Panc1 (cell line): ENCODE data around the gene IL33. TPM values are rescaled to one million over a fixed set of nuclear protein-coding genes. Genes with fewer than 3 reads are reported as not detected.

Source experiments
- ATAC-seq: fragments of 200-7000 bp; cut with Tn5 transposase; 2 replicates; pipeline ENCODE4 v1.9.1; 2020; ENCODE audit warnings: mild to moderate bottlenecking, moderate library complexity
- BruUV-seq: library from RNA; stranded (reverse); fragments of 400-500 nt; replicated peaks from 2 replicates; lab custom pipeline; 2021; lab: Mats Ljungman, UMichigan
- CTCF ChIA-PET: fragments of 300-600 bp; sonication (Branson Sonifier 250); formaldehyde crosslinking; loops from one replicate; lab custom pipeline; 2022; ENCODE audit warnings: antibody characterized with exemption; lab: Charles Lee
- POLR2A ChIA-PET: fragments of 300-600 bp; sonication (Branson Sonifier 250); formaldehyde crosslinking; loops from one replicate; lab custom pipeline; 2022; ENCODE audit warnings: antibody characterized with exemption; lab: Charles Lee
- DNase-seq: peaks from one replicate; pipeline ENCODE4 v3.0.0-alpha.2; 2010; ENCODE audit warnings: low read depth, low spot score
- H3K27ac ChIP-seq: 2 replicates; pipeline ENCODE4 v1.5.1; 2011; ENCODE audit warnings: mild to moderate bottlenecking, low read length, inconsistent platforms
- H3K27me3 ChIP-seq: fragments of 200-500 bp; sonication (Bioruptor generic); 2 replicates; pipeline ENCODE4 v1.6.0; 2014; ENCODE audit warnings: low read length, inconsistent platforms; ENCODE audit not compliant: control insufficient read depth, insufficient read depth
- H3K36me3 ChIP-seq: fragments of 200-500 bp; sonication (Bioruptor generic); 2 replicates; pipeline ENCODE4 v1.5.1; 2014; ENCODE audit warnings: inconsistent platforms, mild to moderate bottlenecking, low read length, moderate library complexity; ENCODE audit not compliant: control insufficient read depth, insufficient read depth
- H3K4me1 ChIP-seq: 2 replicates; pipeline ENCODE4 v1.5.1; 2011; ENCODE audit warnings: inconsistent platforms, mild to moderate bottlenecking, low read length, moderate library complexity; ENCODE audit not compliant: control insufficient read depth, insufficient read depth
- H3K4me3 ChIP-seq, 2 experiments: 2 replicates each; pipeline ENCODE4 v1.5.1; 2011 to 2012; ENCODE audit warnings: low read depth in 2 of 2, low read length in 2 of 2, mild to moderate bottlenecking in 2 of 2, inconsistent platforms in 1 of 2, moderate library complexity in 1 of 2
- H3K9me3 ChIP-seq: fragments of 200-500 bp; sonication (Bioruptor generic); 2 replicates; pipeline ENCODE4 v1.5.1; 2014; ENCODE audit warnings: low read depth, mild to moderate bottlenecking, inconsistent platforms, low read length, moderate library complexity; ENCODE audit not compliant: control insufficient read depth, insufficient read depth
- CTCF ChIP-seq: fragments of 450-650 bp; IDR thresholded peaks from 2 replicates; pipeline ENCODE4 v1.5.1; 2017; ENCODE audit warnings: mild to moderate bottlenecking
- POLR2AphosphoS5 ChIP-seq: IDR thresholded peaks from 2 replicates; pipeline ENCODE4 v1.6.1; 2012; ENCODE audit warnings: mild to moderate bottlenecking, low read depth, low read length, moderate library complexity
- SIN3A ChIP-seq: IDR thresholded peaks from 2 replicates; pipeline ENCODE4 v1.6.1; 2012; ENCODE audit warnings: low read depth, mild to moderate bottlenecking, low read length, moderate library complexity, borderline replicate concordance; ENCODE audit not compliant: insufficient read depth
- TCF7L2 ChIP-seq: IDR thresholded peaks from 2 replicates; pipeline ENCODE4 v1.6.1; 2011; ENCODE audit warnings: mild to moderate bottlenecking, low read depth, low read length, inconsistent platforms
- in situ Hi-C: cut with HindIII; loops from 2 replicates; pipeline ENCODE4 v1.10.0; 2016; ENCODE audit warnings: low sequenced_read_pairs, low pct_unique_long_range_greater_than_20kb
- intact Hi-C: fragments of 100-400 bp; cut with micrococcal nuclease; formaldehyde crosslinking; loops from one replicate; pipeline ENCODE4 v1.10.0; 2022; ENCODE audit not compliant: unreplicated experiment
- total RNA-seq: library from RNA; stranded (reverse); gene quantifications from one replicate; pipeline ENCODE4 v1.2.1, GENCODE V29; 2021; ENCODE audit not compliant: unreplicated experiment
- TF ChIP-seq, protein P1 (sequence below), 2 experiments: IDR thresholded peaks; 2 replicates each; pipeline ENCODE4 v1.6.1; 2011 to 2012; ENCODE audit warnings: low read depth in 2 of 2, control low read depth in 1 of 2, low read length in 1 of 2, mild to moderate bottlenecking in 1 of 2, moderate library complexity in 1 of 2; ENCODE audit not compliant: insufficient read depth in 1 of 2

Gene IL33
- total RNA-seq, 1 experiment from 2014 or later, result not detected

DNA sequence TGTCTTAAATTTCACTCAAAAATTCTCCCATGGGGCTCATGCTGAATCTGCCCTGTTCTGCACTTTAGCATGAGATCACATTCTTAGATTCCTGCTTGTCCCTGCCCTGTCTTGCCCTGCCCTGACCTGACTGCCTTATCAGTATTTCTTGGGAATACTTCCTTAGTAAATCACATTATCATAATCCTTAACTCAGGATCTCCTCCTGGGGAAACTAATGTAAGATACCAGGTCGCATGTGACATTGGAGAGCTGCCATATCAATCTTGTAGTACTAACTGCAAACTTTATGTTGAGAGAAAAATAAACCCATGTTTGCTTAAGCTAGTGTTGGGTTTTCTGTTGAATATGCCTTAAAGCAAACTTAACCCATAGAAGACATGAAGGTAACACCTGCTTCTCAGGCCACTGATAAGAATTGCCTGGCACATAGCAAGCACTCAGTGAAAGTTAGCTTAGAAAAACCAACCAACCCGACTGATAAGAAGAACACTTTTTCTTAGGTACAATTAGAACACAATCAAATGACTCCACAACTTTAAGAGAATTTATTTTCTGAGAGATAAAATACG is 53.3 kb downstream of the IL33 start:
- H3K27me3 ChIP-seq, result no peaks in the 10 kb centered on the region
- no peak for DNase-seq
- no peaks in the 10 kb centered on the region for H3K36me3 ChIP-seq
- ATAC-seq, result no peak
- H3K27ac ChIP-seq, result no peak overlapping the region
- BruUV-seq, result no TSS peak
- H3K4me3 ChIP-seq, result no peak overlapping the region
- no peaks in the 10 kb centered on the region for H3K4me1 ChIP-seq
- in situ Hi-C loops, result no loop called here
- no peaks in the 10 kb centered on the region for H3K9me3 ChIP-seq
- CTCF ChIA-PET, result no interaction called here
- intact Hi-C loops, result no loop called here
- TF ChIP-seq, protein P1, sequence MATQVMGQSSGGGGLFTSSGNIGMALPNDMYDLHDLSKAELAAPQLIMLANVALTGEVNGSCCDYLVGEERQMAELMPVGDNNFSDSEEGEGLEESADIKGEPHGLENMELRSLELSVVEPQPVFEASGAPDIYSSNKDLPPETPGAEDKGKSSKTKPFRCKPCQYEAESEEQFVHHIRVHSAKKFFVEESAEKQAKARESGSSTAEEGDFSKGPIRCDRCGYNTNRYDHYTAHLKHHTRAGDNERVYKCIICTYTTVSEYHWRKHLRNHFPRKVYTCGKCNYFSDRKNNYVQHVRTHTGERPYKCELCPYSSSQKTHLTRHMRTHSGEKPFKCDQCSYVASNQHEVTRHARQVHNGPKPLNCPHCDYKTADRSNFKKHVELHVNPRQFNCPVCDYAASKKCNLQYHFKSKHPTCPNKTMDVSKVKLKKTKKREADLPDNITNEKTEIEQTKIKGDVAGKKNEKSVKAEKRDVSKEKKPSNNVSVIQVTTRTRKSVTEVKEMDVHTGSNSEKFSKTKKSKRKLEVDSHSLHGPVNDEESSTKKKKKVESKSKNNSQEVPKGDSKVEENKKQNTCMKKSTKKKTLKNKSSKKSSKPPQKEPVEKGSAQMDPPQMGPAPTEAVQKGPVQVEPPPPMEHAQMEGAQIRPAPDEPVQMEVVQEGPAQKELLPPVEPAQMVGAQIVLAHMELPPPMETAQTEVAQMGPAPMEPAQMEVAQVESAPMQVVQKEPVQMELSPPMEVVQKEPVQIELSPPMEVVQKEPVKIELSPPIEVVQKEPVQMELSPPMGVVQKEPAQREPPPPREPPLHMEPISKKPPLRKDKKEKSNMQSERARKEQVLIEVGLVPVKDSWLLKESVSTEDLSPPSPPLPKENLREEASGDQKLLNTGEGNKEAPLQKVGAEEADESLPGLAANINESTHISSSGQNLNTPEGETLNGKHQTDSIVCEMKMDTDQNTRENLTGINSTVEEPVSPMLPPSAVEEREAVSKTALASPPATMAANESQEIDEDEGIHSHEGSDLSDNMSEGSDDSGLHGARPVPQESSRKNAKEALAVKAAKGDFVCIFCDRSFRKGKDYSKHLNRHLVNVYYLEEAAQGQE (IDR thresholded peaks at IDR 0.05; ENCODE audit: insufficient read depth in 1 of 2, low read depth in 2 of 2, low read length in 1 of 2), result no peak
- no peak for TF ChIP-seq CTCF
- TF ChIP-seq POLR2AphosphoS5, result no peak
- no peak for TF ChIP-seq SIN3A
- no peak for TF ChIP-seq TCF7L2
- POLR2A ChIA-PET, result no interaction called here

GRCh38 chr9:6270896-6271295 is 55.3 kb downstream of the IL33 start:
- CTCF ChIA-PET, result no interaction called here
- BruUV-seq, result no TSS peak
- ATAC-seq, result no peak

More at GRCh38 chr9:6270896-6271295, 55.3 kb downstream of the IL33 start:
- H3K9me3 ChIP-seq, result no peaks in the 10 kb centered on the region
- no peak overlapping the region for H3K4me3 ChIP-seq
- no peak for DNase-seq
- POLR2A ChIA-PET, result no interaction called here
- H3K36me3 ChIP-seq, result no peaks in the 10 kb centered on the region
- no peak overlapping the region for H3K27ac ChIP-seq
- H3K4me1 ChIP-seq, result no peaks in the 10 kb centered on the region
- TF ChIP-seq POLR2AphosphoS5 (no peak), TCF7L2 (no peak), SIN3A (no peak), CTCF (no peak)
- TF ChIP-seq, protein P1 (IDR thresholded peaks at IDR 0.05; ENCODE audit: insufficient read depth in 1 of 2, low read depth in 2 of 2, low read length in 1 of 2), result no peak
- in situ Hi-C loops (no loop called here), intact Hi-C loops (no loop called here)
- no peaks in the 10 kb centered on the region for H3K27me3 ChIP-seq
